Endothelial cell of umbilical vein (primary cell): ENCODE results near the gene MALRD1. TPM values are rescaled to one million over a fixed set of nuclear protein-coding genes. Genes with fewer than 3 reads are reported as not detected.

Source experiments
- BruUV-seq: library from RNA; stranded (reverse); fragments of 400-500 nt; replicated peaks from 2 replicates; lab custom pipeline; 2021; lab: Mats Ljungman, UMichigan
- CTCF ChIA-PET: fragments of 300-600, 350-600 bp; sonication (Branson Sonifier 250); formaldehyde crosslinking; loops from one replicate; lab custom pipeline; 2021; ENCODE audit warnings: antibody characterized with exemption, inconsistent platforms; lab: Charles Lee
- POLR2A ChIA-PET: fragments of 300-600, 350-600 bp; sonication (Branson Sonifier 250); formaldehyde crosslinking; loops from one replicate; lab custom pipeline; 2021; ENCODE audit warnings: antibody characterized with exemption, inconsistent platforms; lab: Charles Lee
- DNase-seq: peaks from one replicate; pipeline ENCODE4 v3.0.0-alpha.2; 2011; ENCODE audit warnings: low read depth, low spot score
- FAIRE-seq: peaks from 2 replicates; lab custom pipeline; 2011; peaks lifted over from hg19 to GRCh38; lab: Jason Lieb, UNC
- H2AFZ ChIP-seq: 2 replicates; pipeline ENCODE4 v1.6.0; 2012; ENCODE audit warnings: low read depth, low read length, control low read depth, inconsistent platforms
- H3K27ac ChIP-seq: 2 replicates; pipeline ENCODE4 v1.5.1; 2011; ENCODE audit warnings: low read depth, mild to moderate bottlenecking, control low read depth, low read length, moderate library complexity; ENCODE audit not compliant: insufficient read depth
- H3K27me3 ChIP-seq, 2 experiments: 2 replicates each; pipeline versions ENCODE4 v1.6.0 to v1.6.1; 2011; ENCODE audit warnings: low read length in 2 of 2, mixed read lengths in 1 of 2; ENCODE audit not compliant: control insufficient read depth in 2 of 2, insufficient read depth in 2 of 2
- H3K36me3 ChIP-seq, 2 experiments: 2 replicates in 1 of 2; 3 replicates in 1 of 2; pipeline ENCODE4 v1.5.1; 2011; ENCODE audit warnings: low read length in 2 of 2, mild to moderate bottlenecking in 1 of 2, moderate library complexity in 1 of 2; ENCODE audit not compliant: control insufficient read depth in 2 of 2, insufficient read depth in 2 of 2; ENCODE audit errors: extremely low read depth in 1 of 2
- H3K4me1 ChIP-seq: 3 replicates; pipeline ENCODE4 v1.5.1; 2011; ENCODE audit warnings: mild to moderate bottlenecking, low read length; ENCODE audit not compliant: control insufficient read depth, insufficient read depth; ENCODE audit errors: extremely low read depth
- H3K4me2 ChIP-seq: 2 replicates; pipeline ENCODE4 v1.6.1; 2011; ENCODE audit warnings: low read length, control low read depth, mixed read lengths; ENCODE audit not compliant: insufficient read depth
- H3K4me3 ChIP-seq, 3 experiments: fragments of 200-600 bp in 1 of 3; sonication (generic), shearing (Covaris generic) in 1 of 3; replicated peaks in 1 of 3; 2 replicates each; pipeline ENCODE4 v1.5.1; 2011 to 2016; ENCODE audit warnings: control low read depth in 3 of 3, low read length in 3 of 3, mild to moderate bottlenecking in 2 of 3, inconsistent platforms in 1 of 3, low read depth in 1 of 3, moderate library complexity in 1 of 3; ENCODE audit not compliant: insufficient read depth in 1 of 3
- H3K79me2 ChIP-seq: 2 replicates; pipeline ENCODE4 v1.6.0; 2012; ENCODE audit warnings: low read length, inconsistent platforms; ENCODE audit not compliant: control insufficient read depth, insufficient read depth
- H3K9ac ChIP-seq: replicated peaks from 2 replicates; pipeline ENCODE3; 2011; ENCODE audit warnings: low read length, control low read depth; ENCODE audit not compliant: insufficient read depth; ENCODE audit errors: extremely low read depth
- H3K9me1 ChIP-seq: replicated peaks from 3 replicates; pipeline ENCODE4 v1.6.0; 2011; ENCODE audit warnings: mild to moderate bottlenecking, low read length; ENCODE audit not compliant: control insufficient read depth, insufficient read depth; ENCODE audit errors: extremely low read depth
- H3K9me3 ChIP-seq: replicated peaks from 2 replicates; pipeline ENCODE4 v1.5.1; 2012; ENCODE audit warnings: low read length, inconsistent platforms; ENCODE audit not compliant: control insufficient read depth, insufficient read depth
- H4K20me1 ChIP-seq: replicated peaks from 2 replicates; pipeline ENCODE3; 2011; ENCODE audit warnings: mild to moderate bottlenecking, low read length; ENCODE audit not compliant: control insufficient read depth, insufficient read depth; ENCODE audit errors: extremely low read depth
- EZH2 ChIP-seq: IDR thresholded peaks from 2 replicates; pipeline ENCODE4 v1.6.1; 2012; ENCODE audit warnings: borderline replicate concordance, low read depth, mild to moderate bottlenecking, moderate library complexity, low read length, inconsistent platforms; ENCODE audit not compliant: severe bottlenecking
- FOS ChIP-seq: IDR thresholded peaks from 2 replicates; pipeline ENCODE4 v1.6.1; 2011; ENCODE audit warnings: mild to moderate bottlenecking, low read length, moderate library complexity, borderline replicate concordance; ENCODE audit not compliant: insufficient read depth
- GATA2 ChIP-seq: IDR thresholded peaks from 2 replicates; pipeline ENCODE4 v1.7.0; 2011; ENCODE audit warnings: low read depth, mild to moderate bottlenecking, moderate library complexity, mixed read lengths, low read length; ENCODE audit not compliant: insufficient read length, insufficient read depth
- JUN ChIP-seq: IDR thresholded peaks from 2 replicates; pipeline ENCODE4 v1.6.1; 2011; ENCODE audit warnings: borderline replicate concordance, low read depth; ENCODE audit not compliant: insufficient read length, insufficient read depth
- MYC ChIP-seq: IDR thresholded peaks from one replicate; pipeline ENCODE4 v1.6.1; 2011; ENCODE audit warnings: mild to moderate bottlenecking, low read depth, low read length
- POLR2A ChIP-seq: IDR thresholded peaks from 2 replicates; pipeline ENCODE4 v1.6.1; 2012; ENCODE audit warnings: low read depth, mild to moderate bottlenecking, control low read depth, low read length
- POLR2AphosphoS5 ChIP-seq: IDR thresholded peaks from 2 replicates; pipeline ENCODE4 v1.6.1; 2012; ENCODE audit warnings: low read depth, mild to moderate bottlenecking, control low read depth, low read length, moderate library complexity; ENCODE audit not compliant: insufficient read depth
- dilution Hi-C: fragments of 300-500 bp; cut with MboI; formaldehyde crosslinking; loops from one replicate; pipeline ENCODE4 v1.15.0; 2019; ENCODE audit warnings: low sequenced_read_pairs; ENCODE audit not compliant: extremely low pct_ligation_motif_present
- intact Hi-C: fragments of 100-400 bp; cut with micrococcal nuclease; formaldehyde crosslinking; loops from one replicate; pipeline ENCODE4 v1.10.0; 2022
- polyA plus RNA-seq, 4 experiments: library from polyadenylated mRNA; depleted of rRNA in 3 of 4; stranded (reverse) in 3 of 4; unstranded in 1 of 4; fragments of >200 nt; gene quantifications; 2 replicates each; pipeline versions ENCODE4 v1.2.1 to v1.2.3, GENCODE V29; 2011 to 2012; ENCODE audit warnings: missing spikeins in 1 of 4
- total RNA-seq: library from RNA; stranded (reverse); gene quantifications from 2 replicates; pipeline ENCODE4 v1.2.3, GENCODE V29; 2021
- TF ChIP-seq, protein P1 (sequence below): IDR thresholded peaks from 2 replicates; pipeline ENCODE4 v1.6.1; 2011; ENCODE audit not compliant: insufficient read depth, insufficient read length
- TF ChIP-seq, protein P2 (sequence below), 2 donors: IDR thresholded peaks; 1 replicate in 1 of 2; 2 replicates in 1 of 2; pipeline ENCODE4 v1.5.1; 2011; ENCODE audit warnings: low read length in 2 of 2, mild to moderate bottlenecking in 2 of 2, moderate library complexity in 2 of 2, control low read depth in 1 of 2, inconsistent platforms in 1 of 2, low read depth in 1 of 2; ENCODE audit not compliant: insufficient read depth in 1 of 2; ENCODE audit errors: extremely low read depth in 1 of 2

The MALRD1 gene
- total and polyA plus RNA-seq, 2 donors (not counting 3 experiments of a cell fraction or from before 2014, with no cell fraction given) = not detected

DNA sequence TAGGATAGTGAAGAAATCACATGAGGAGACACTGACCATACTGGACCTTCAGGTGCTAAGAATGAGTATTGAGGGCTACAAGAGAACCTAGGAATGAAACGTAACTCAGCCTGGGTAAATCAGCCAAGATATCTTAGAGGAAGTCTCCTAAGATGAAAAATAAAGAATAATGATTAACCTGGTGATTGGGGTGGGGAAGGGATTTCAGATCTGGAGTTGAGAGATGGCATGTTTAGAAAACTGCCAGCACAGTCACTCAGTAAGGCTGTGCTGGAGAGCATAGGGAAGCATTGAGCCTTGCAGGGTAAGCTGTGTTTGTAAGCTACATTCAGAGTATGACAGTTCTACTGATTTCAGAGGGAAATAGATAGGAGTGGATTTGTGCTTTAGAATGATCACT lies 1.9 kb upstream of the MALRD1 start:
- H3K79me2 ChIP-seq = no peaks in the 10 kb centered on the region
- no TSS peak for BruUV-seq
- ChIA-PET POLR2A (no interaction called here), CTCF (no interaction called here)
- H3K36me3 ChIP-seq = no peaks in the 10 kb centered on the region
- no peak overlapping the region for H3K4me2 ChIP-seq
- TF ChIP-seq, protein P1, sequence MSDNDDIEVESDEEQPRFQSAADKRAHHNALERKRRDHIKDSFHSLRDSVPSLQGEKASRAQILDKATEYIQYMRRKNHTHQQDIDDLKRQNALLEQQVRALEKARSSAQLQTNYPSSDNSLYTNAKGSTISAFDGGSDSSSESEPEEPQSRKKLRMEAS = no peak
- TF ChIP-seq POLR2AphosphoS5 (no peak), GATA2 (no peak), JUN (no peak), MYC (no peak), EZH2 (no peak), POLR2A (no peak), FOS (no peak)
- TF ChIP-seq, protein P2, sequence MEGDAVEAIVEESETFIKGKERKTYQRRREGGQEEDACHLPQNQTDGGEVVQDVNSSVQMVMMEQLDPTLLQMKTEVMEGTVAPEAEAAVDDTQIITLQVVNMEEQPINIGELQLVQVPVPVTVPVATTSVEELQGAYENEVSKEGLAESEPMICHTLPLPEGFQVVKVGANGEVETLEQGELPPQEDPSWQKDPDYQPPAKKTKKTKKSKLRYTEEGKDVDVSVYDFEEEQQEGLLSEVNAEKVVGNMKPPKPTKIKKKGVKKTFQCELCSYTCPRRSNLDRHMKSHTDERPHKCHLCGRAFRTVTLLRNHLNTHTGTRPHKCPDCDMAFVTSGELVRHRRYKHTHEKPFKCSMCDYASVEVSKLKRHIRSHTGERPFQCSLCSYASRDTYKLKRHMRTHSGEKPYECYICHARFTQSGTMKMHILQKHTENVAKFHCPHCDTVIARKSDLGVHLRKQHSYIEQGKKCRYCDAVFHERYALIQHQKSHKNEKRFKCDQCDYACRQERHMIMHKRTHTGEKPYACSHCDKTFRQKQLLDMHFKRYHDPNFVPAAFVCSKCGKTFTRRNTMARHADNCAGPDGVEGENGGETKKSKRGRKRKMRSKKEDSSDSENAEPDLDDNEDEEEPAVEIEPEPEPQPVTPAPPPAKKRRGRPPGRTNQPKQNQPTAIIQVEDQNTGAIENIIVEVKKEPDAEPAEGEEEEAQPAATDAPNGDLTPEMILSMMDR (IDR thresholded peaks at IDR 0.05; ENCODE audit: extremely low read depth in 1 of 2, insufficient read depth in 1 of 2, low read depth in 1 of 2, low read length in 2 of 2) = no peak
- H4K20me1 ChIP-seq = no peaks in the 10 kb centered on the region
- DNase-seq (no peak), FAIRE-seq (no peak)
- dilution Hi-C loops (no loop called here), intact Hi-C loops (no loop called here)
- no peak overlapping the region for H3K9ac ChIP-seq
- H3K9me1 ChIP-seq = no peaks in the 10 kb centered on the region
- H3K27me3 ChIP-seq = no peaks in the 10 kb centered on the region
- no peak overlapping the region for H3K4me3 ChIP-seq
- H2AFZ ChIP-seq = no peak overlapping the region
- H3K4me1 ChIP-seq = no peaks in the 10 kb centered on the region
- H3K9me3 ChIP-seq = peaks cover 2% of the 10 kb centered on the region
- no peak overlapping the region for H3K27ac ChIP-seq
